K562 (cell line): ENCODE measurements around the gene VPS18. TPM values are rescaled to one million over a fixed set of nuclear protein-coding genes. Genes with fewer than 3 reads are reported as not detected.

Source experiments
- BCOR ChIP-seq: fragments of 450-650 bp; IDR thresholded peaks from 2 replicates; pipeline ENCODE4 v1.6.1; 2016
- CBFA2T3 ChIP-seq: fragments of 450-650 bp; IDR thresholded peaks from 2 replicates; pipeline ENCODE4 v1.6.1; 2017
- CBX5 ChIP-seq: IDR thresholded peaks from 2 replicates; pipeline ENCODE4 v1.6.1; 2014; ENCODE audit warnings: low read depth, borderline replicate concordance
- CEBPB ChIP-seq: fragments of 450-650 bp; IDR thresholded peaks from 2 replicates; pipeline ENCODE4 v1.6.1; 2016; ENCODE audit warnings: missing genetic modification characterization, missing compliant biosample characterization
- EHMT2 ChIP-seq: fragments of 450-650 bp; IDR thresholded peaks from 2 replicates; pipeline ENCODE4 v1.6.1; 2018; ENCODE audit warnings: antibody characterized with exemption
- ETV6 ChIP-seq, 3 experiments: fragments of 150-350 bp in 1 of 3; sonication (generic) in 1 of 3; formaldehyde crosslinking in 1 of 3; IDR thresholded peaks; 2 replicates each; pipeline versions ENCODE4 v1.6.1 to v1.8.0; 2014 to 2022; ENCODE audit warnings: borderline replicate concordance in 2 of 3, low read depth in 2 of 3, antibody characterized with exemption in 1 of 3, low read length in 1 of 3, mild to moderate bottlenecking in 1 of 3, missing genetic modification reagents in 1 of 3
- GABPB2 ChIP-seq: fragments of 250-450 bp; sonication (Bioruptor Pico); conservative IDR thresholded peaks from 2 replicates; pipeline ENCODE4 v1.5.1; 2021; ENCODE audit warnings: mild to moderate bottlenecking
- HNRNPK ChIP-seq: fragments of 200-400 bp; formaldehyde crosslinking; IDR thresholded peaks from one replicate; pipeline ENCODE4 v1.6.1; 2018; ENCODE audit warnings: mild to moderate bottlenecking, low read depth, low read length; ENCODE audit not compliant: poor library complexity, severe bottlenecking
- KLF13 ChIP-seq: fragments of 450-650 bp; IDR thresholded peaks from 2 replicates; pipeline ENCODE4 v1.6.1; 2016; ENCODE audit warnings: missing genetic modification characterization, low read depth, mild to moderate bottlenecking, missing compliant biosample characterization, moderate library complexity, borderline replicate concordance
- NCOA6 ChIP-seq: fragments of 450-650 bp; IDR thresholded peaks from 2 replicates; pipeline ENCODE4 v1.6.1; 2017; ENCODE audit warnings: mild to moderate bottlenecking
- NRF1 ChIP-seq, 2 experiments: fragments of 450-650 bp; IDR thresholded peaks in 1 of 2; conservative IDR thresholded peaks in 1 of 2; 2 replicates each; pipeline ENCODE4 v1.6.1; 2014; ENCODE audit warnings: mild to moderate bottlenecking in 2 of 2
- ZNF384 ChIP-seq: IDR thresholded peaks from 2 replicates; pipeline ENCODE4 v1.6.1; 2012; ENCODE audit warnings: low read depth, low read length, improper control_type of control experiment
- ZNF764 ChIP-seq: fragments of 250-450 bp; sonication (Bioruptor Pico); IDR thresholded peaks from 2 replicates; pipeline ENCODE4 v1.4.0; 2020; ENCODE audit warnings: low read depth, mild to moderate bottlenecking, moderate library complexity
- polyA plus RNA-seq, 8 experiments: library from polyadenylated mRNA; depleted of rRNA in 4 of 8; stranded (reverse) in 5 of 8; unstranded in 3 of 8; fragments of >200 nt; fragmentation: Nextera tagmentation in 2 of 8; fragmentation: Illumina TruSeq in 1 of 8; extraction: Ambion mirVana in 2 of 8; extraction: Trizol in 1 of 8; gene quantifications; 2 replicates each; pipeline versions ENCODE4 v1.2.1 to v1.2.3, GENCODE V29; 2011 to 2014; ENCODE audit warnings: inconsistent platforms in 1 of 8, missing spikeins in 1 of 8
- total RNA-seq, 7 experiments: library from RNA; depleted of rRNA in 6 of 7; stranded (reverse); fragments of >200 nt in 6 of 7; fragmentation: Illumina TruSeq in 2 of 7; extraction: Trizol in 2 of 7; gene quantifications; 2 replicates each; pipeline versions ENCODE4 v1.2.1 to v1.2.3, GENCODE V29; 2011 to 2021; ENCODE audit warnings: low replicate concordance in 1 of 7
- TF ChIP-seq, protein P1 (sequence below): fragments of 450-650 bp; conservative IDR thresholded peaks from 2 replicates; pipeline ENCODE4 v1.6.1; 2016; ENCODE audit warnings: missing genetic modification characterization, low read depth, mild to moderate bottlenecking, missing compliant biosample characterization, moderate library complexity
- TF ChIP-seq, protein P2 (sequence below): sonication (generic); formaldehyde crosslinking; IDR thresholded peaks from 2 replicates; pipeline ENCODE4 v1.9.0; 2022; ENCODE audit warnings: mild to moderate bottlenecking, missing genetic modification reagents
- TF ChIP-seq, protein P3 (sequence below): fragments of 200-800 bp; sonication (Bioruptor generic); IDR thresholded peaks from 2 replicates; pipeline ENCODE4 v1.6.1; 2016; ENCODE audit warnings: missing genetic modification characterization, missing compliant biosample characterization
- TF ChIP-seq, protein P4 (sequence below): fragments of 150-350 bp; IDR thresholded peaks from 2 replicates; pipeline ENCODE4 v1.6.1; 2014; ENCODE audit warnings: low read depth, mild to moderate bottlenecking, low read length, borderline replicate concordance

Gene VPS18
- total and polyA plus RNA-seq, 9 of the 15 experiments (the other 6 are each of a cell fraction or from before 2014, with no cell fraction given) = 0.73 to 19.9 (median 8.5) TPM

DNA sequence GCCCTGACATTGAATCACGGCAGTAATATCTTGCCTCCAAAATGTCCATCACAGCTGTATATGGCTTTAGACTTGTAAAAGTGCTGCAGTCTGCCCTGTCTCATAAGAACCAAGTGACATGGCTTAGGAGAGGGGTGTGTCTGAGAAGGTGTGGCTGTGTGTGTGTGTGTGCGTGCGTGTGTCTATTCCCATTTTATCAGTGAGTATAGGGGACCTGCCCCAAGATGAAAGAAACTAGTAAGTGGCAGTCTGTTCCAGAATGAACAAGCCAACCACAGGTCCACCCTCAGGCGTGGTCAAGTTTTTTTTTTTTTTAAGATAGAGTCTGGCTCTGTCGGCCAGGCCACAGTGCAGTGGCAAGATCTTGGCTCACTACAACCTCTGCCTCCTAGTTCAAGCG lies 14.6 kb upstream of the VPS18 start (continued):
- TF ChIP-seq, protein P1, sequence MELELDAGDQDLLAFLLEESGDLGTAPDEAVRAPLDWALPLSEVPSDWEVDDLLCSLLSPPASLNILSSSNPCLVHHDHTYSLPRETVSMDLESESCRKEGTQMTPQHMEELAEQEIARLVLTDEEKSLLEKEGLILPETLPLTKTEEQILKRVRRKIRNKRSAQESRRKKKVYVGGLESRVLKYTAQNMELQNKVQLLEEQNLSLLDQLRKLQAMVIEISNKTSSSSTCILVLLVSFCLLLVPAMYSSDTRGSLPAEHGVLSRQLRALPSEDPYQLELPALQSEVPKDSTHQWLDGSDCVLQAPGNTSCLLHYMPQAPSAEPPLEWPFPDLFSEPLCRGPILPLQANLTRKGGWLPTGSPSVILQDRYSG = no peak
- TF ChIP-seq KLF13 (peak; percentile 59; the same call in 1 of the 2 replicates), CBFA2T3 (no peak), CBX5 (no peak), NRF1 (conservative IDR thresholded peaks at IDR 0.05 in 1 of 2, IDR thresholded peaks at IDR 0.05 in 1 of 2) (0 out of 4 replicates have a peak, but pooled peaks of 1 of the 2 experiments have one; percentile 29), BCOR (peak; percentile 54; the same call in 1 of the 2 replicates), EHMT2 (no peak), HNRNPK (no peak), GABPB2 (CRISPR knock-in tag) (no peak), ETV6 (IDR thresholded peaks at IDR 0.05; ENCODE audit: borderline replicate concordance in 1 of 2, low read depth in 2 of 2, low read length in 1 of 2) (no peak), ETV6 (CRISPR knock-in tag; IDR thresholded peaks at IDR 0.05; ENCODE audit: borderline replicate concordance) (no peak), ZNF764 (CRISPR knock-in tag) (no peak), NCOA6 (no peak), ZNF384 (peak; percentile 88), CEBPB (tag) (no peak)
- TF ChIP-seq, protein P2, sequence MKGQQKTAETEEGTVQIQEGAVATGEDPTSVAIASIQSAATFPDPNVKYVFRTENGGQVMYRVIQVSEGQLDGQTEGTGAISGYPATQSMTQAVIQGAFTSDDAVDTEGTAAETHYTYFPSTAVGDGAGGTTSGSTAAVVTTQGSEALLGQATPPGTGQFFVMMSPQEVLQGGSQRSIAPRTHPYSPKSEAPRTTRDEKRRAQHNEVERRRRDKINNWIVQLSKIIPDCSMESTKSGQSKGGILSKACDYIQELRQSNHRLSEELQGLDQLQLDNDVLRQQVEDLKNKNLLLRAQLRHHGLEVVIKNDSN (CRISPR knock-in tag) = no peak
- TF ChIP-seq, protein P3, sequence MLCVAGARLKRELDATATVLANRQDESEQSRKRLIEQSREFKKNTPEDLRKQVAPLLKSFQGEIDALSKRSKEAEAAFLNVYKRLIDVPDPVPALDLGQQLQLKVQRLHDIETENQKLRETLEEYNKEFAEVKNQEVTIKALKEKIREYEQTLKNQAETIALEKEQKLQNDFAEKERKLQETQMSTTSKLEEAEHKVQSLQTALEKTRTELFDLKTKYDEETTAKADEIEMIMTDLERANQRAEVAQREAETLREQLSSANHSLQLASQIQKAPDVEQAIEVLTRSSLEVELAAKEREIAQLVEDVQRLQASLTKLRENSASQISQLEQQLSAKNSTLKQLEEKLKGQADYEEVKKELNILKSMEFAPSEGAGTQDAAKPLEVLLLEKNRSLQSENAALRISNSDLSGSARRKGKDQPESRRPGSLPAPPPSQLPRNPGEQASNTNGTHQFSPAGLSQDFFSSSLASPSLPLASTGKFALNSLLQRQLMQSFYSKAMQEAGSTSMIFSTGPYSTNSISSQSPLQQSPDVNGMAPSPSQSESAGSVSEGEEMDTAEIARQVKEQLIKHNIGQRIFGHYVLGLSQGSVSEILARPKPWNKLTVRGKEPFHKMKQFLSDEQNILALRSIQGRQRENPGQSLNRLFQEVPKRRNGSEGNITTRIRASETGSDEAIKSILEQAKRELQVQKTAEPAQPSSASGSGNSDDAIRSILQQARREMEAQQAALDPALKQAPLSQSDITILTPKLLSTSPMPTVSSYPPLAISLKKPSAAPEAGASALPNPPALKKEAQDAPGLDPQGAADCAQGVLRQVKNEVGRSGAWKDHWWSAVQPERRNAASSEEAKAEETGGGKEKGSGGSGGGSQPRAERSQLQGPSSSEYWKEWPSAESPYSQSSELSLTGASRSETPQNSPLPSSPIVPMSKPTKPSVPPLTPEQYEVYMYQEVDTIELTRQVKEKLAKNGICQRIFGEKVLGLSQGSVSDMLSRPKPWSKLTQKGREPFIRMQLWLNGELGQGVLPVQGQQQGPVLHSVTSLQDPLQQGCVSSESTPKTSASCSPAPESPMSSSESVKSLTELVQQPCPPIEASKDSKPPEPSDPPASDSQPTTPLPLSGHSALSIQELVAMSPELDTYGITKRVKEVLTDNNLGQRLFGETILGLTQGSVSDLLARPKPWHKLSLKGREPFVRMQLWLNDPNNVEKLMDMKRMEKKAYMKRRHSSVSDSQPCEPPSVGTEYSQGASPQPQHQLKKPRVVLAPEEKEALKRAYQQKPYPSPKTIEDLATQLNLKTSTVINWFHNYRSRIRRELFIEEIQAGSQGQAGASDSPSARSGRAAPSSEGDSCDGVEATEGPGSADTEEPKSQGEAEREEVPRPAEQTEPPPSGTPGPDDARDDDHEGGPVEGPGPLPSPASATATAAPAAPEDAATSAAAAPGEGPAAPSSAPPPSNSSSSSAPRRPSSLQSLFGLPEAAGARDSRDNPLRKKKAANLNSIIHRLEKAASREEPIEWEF (CRISPR knock-in tag) = no peak
- TF ChIP-seq, protein P4, sequence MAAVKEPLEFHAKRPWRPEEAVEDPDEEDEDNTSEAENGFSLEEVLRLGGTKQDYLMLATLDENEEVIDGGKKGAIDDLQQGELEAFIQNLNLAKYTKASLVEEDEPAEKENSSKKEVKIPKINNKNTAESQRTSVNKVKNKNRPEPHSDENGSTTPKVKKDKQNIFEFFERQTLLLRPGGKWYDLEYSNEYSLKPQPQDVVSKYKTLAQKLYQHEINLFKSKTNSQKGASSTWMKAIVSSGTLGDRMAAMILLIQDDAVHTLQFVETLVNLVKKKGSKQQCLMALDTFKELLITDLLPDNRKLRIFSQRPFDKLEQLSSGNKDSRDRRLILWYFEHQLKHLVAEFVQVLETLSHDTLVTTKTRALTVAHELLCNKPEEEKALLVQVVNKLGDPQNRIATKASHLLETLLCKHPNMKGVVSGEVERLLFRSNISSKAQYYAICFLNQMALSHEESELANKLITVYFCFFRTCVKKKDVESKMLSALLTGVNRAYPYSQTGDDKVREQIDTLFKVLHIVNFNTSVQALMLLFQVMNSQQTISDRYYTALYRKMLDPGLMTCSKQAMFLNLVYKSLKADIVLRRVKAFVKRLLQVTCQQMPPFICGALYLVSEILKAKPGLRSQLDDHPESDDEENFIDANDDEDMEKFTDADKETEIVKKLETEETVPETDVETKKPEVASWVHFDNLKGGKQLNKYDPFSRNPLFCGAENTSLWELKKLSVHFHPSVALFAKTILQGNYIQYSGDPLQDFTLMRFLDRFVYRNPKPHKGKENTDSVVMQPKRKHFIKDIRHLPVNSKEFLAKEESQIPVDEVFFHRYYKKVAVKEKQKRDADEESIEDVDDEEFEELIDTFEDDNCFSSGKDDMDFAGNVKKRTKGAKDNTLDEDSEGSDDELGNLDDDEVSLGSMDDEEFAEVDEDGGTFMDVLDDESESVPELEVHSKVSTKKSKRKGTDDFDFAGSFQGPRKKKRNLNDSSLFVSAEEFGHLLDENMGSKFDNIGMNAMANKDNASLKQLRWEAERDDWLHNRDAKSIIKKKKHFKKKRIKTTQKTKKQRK = no peak
